ENCODE data around the gene UNC13A. TPM values are rescaled to one million over a fixed set of nuclear protein-coding genes. Genes with fewer than 3 reads are reported as not detected.

The UNC13A gene
- total RNA-seq, 1 donor from 2014 or later: 3.9 TPM

GRCh38 chr19:17623224-17623935, 64.8 kb downstream of the UNC13A start:
- Mint-ChIP-seq H3K36me3 (ENCODE audit: insufficient read depth) (no peaks in the 10 kb centered on the region), H3K4me3 (ENCODE audit: low read depth) (no peak overlapping the region), H3K4me1 (ENCODE audit: low read depth) (no peaks in the 10 kb centered on the region), H3K27ac (no peak overlapping the region), H3K27me3 (no peaks in the 10 kb centered on the region), H3K9me3 (ENCODE audit: low read depth) (peaks cover 7% of the 10 kb centered on the region)
- DNase-seq (ENCODE audit: low spot score, unreplicated experiment): no peak
- TF ChIP-seq, protein P1, sequence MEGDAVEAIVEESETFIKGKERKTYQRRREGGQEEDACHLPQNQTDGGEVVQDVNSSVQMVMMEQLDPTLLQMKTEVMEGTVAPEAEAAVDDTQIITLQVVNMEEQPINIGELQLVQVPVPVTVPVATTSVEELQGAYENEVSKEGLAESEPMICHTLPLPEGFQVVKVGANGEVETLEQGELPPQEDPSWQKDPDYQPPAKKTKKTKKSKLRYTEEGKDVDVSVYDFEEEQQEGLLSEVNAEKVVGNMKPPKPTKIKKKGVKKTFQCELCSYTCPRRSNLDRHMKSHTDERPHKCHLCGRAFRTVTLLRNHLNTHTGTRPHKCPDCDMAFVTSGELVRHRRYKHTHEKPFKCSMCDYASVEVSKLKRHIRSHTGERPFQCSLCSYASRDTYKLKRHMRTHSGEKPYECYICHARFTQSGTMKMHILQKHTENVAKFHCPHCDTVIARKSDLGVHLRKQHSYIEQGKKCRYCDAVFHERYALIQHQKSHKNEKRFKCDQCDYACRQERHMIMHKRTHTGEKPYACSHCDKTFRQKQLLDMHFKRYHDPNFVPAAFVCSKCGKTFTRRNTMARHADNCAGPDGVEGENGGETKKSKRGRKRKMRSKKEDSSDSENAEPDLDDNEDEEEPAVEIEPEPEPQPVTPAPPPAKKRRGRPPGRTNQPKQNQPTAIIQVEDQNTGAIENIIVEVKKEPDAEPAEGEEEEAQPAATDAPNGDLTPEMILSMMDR (IDR thresholded peaks at IDR 0.05; ENCODE audit: unreplicated experiment): no peak

- Mint-ChIP-seq H3K4me1 (ENCODE audit: low read depth) (no peaks in the 10 kb centered on the region), H3K4me3 (ENCODE audit: low read depth) (no peak overlapping the region), H3K27me3 (peaks cover 4% of the 10 kb centered on the region), H3K36me3 (ENCODE audit: insufficient read depth) (no peaks in the 10 kb centered on the region), H3K27ac (no peak overlapping the region), H3K9me3 (ENCODE audit: low read depth) (peaks cover 7% of the 10 kb centered on the region)
- TF ChIP-seq, protein P1 (IDR thresholded peaks at IDR 0.05; ENCODE audit: unreplicated experiment): no peak
- no peak for DNase-seq (ENCODE audit: low spot score, unreplicated experiment)
These were observed 67.5 kb downstream of the UNC13A start for GRCh38 chr19:17620696-17621095.

- Mint-ChIP-seq H3K4me1 (ENCODE audit: low read depth) (no peaks in the 10 kb centered on the region), H3K36me3 (ENCODE audit: insufficient read depth) (no peaks in the 10 kb centered on the region), H3K27me3 (peaks cover 4% of the 10 kb centered on the region), H3K27ac (no peak overlapping the region), H3K4me3 (ENCODE audit: low read depth) (no peak overlapping the region), H3K9me3 (ENCODE audit: low read depth) (peaks cover 7% of the 10 kb centered on the region)
- DNase-seq (ENCODE audit: low spot score, unreplicated experiment): no peak
- TF ChIP-seq, protein P1 (IDR thresholded peaks at IDR 0.05; ENCODE audit: unreplicated experiment): no peak
These were observed 69.2 kb downstream of the UNC13A start for GRCh38 chr19:17618936-17619335.

DNA sequence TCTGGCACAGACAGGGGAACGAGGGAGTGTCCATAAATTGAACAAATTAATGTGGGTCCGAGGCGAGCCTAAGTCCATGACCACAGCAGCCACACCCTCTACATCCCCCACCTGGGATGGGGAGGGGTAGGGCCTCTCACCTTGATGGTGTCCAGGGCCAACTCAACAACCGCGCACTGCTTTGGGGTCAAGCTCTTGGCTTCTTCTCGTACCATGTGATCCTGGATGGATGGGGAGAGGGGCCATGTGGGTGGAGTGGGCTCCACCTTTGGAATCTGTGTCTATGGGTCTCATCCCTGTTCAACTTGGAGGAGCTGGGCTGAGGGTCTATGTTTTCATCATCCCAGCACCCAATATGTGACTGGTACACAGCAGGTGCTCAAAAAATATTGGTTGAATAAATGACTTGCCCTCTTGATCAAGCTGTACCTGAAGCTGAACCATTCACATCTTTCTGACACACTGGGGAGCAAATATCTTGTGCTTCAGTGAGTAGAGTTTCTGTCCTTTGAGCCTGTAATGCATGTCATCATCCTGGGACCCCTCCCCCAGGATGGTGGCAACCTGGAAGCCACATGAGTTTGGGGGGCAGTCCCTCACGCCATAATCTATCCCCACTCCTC, 69.8 kb downstream of the UNC13A start:
- peaks cover 5% of the 10 kb centered on the region for H3K27me3 Mint-ChIP-seq
- no peak overlapping the region for H3K4me3 Mint-ChIP-seq (ENCODE audit: low read depth)
- no peak overlapping the region for H3K27ac Mint-ChIP-seq
- H3K9me3 Mint-ChIP-seq (ENCODE audit: low read depth): peaks cover 7% of the 10 kb centered on the region
- TF ChIP-seq, protein P1 (IDR thresholded peaks at IDR 0.05; ENCODE audit: unreplicated experiment): no peak
- no peak for DNase-seq (ENCODE audit: low spot score, unreplicated experiment)
- H3K4me1 Mint-ChIP-seq (ENCODE audit: low read depth): no peaks in the 10 kb centered on the region
- H3K36me3 Mint-ChIP-seq (ENCODE audit: insufficient read depth): no peaks in the 10 kb centered on the region

DNA sequence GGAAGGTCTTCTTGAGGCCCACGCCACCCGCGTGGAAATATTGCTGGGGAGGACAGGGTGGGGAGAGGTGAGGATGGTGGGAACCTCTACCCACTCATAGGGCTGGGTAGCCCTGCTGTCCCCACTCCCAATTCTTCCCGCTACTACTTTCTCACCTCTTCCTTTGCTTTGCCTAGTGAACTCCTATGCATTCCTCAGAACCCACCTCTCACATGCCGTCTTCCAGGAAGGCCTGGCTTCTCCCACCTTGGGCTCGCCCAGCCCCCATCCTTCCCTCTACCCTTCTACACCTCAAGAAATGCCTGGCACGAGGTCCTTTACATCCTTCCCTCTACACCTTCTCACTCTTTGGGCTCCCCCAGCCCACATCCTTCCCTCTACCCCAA, 70.4 kb downstream of the UNC13A start:
- peaks cover 7% of the 10 kb centered on the region for H3K27me3 Mint-ChIP-seq
- H3K36me3 Mint-ChIP-seq (ENCODE audit: insufficient read depth): no peaks in the 10 kb centered on the region
- no peaks in the 10 kb centered on the region for H3K4me1 Mint-ChIP-seq (ENCODE audit: low read depth)
- no peak overlapping the region for H3K4me3 Mint-ChIP-seq (ENCODE audit: low read depth)
- no peak for DNase-seq (ENCODE audit: low spot score, unreplicated experiment)
- no peak overlapping the region for H3K27ac Mint-ChIP-seq
- H3K9me3 Mint-ChIP-seq (ENCODE audit: low read depth): peaks cover 7% of the 10 kb centered on the region
- TF ChIP-seq, protein P1 (IDR thresholded peaks at IDR 0.05; ENCODE audit: unreplicated experiment): no peak
